ENCODE data around the gene LY6G6C. TPM values are rescaled to one million over a fixed set of nuclear protein-coding genes. Genes with fewer than 3 reads are reported as not detected.
A peak's percentile ranks its signal among the peaks of the same experiment; 100 is the strongest.

LY6G6C gene
- total RNA-seq, 1 donor from 2014 or later, result not detected

DNA sequence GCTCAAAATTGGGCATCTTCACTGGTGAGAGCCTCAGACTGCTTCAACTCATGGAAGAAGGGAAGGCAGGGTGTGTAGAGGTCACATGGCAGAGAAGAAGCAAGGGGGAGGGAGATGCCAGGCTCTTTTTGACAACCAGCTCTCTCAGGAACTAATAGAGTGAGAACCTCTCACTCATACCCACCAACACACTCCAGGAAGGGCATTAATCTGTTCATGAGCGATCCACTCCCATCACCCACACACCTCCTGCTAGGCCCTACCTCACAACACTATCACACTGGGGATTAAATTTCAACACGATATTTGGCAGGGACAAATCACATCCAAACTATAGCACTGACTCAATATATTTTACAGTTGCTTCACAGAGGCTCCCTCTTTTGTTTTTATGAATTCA lies 20.3 kb upstream of the LY6G6C start:
- no peak for DNase-seq (ENCODE audit: low read depth in 2 of 2)

DNA sequence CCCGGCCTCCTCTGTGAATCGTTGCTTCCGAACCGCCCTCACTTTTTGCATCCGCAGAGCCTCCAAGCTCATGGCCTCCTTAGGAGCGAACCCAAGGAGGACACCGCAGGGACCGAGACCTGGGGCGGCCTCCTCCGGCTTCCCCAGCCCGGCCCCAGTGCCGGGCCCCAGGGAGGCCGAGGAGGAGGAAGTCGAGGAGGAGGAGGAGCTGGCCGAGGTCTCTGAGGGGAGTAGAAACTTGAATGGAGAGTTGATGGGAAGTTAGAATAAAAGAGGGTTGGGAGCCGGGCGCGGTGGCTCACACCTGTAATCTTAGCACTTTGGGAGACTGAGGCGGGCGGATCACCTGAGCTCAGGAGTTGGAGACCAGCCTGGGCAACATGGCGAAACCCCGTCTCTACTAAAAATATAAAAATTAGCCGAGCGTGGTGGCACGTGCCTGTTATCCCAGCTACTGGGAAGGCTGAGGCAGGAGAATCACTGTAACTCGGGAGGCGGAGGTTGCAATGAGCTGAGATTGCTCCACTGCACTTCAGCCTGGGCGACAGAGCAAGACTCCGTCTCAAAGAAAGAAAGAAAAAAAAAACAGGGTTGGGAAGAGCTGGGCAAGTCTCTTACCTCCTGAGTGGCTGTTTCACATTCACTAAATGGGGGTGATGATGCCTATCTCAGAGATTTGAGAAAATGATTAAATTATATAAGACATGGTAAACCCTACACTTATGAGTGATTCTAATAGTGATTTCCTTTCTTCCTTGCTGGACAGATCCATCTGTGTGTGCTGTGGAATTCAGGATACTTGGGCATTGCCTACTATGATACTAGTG lies 19.1 kb upstream of the LY6G6C start:
- peak in 1 of 2 donors; percentile 41 for DNase-seq (ENCODE audit: low read depth in 2 of 2)

DNA sequence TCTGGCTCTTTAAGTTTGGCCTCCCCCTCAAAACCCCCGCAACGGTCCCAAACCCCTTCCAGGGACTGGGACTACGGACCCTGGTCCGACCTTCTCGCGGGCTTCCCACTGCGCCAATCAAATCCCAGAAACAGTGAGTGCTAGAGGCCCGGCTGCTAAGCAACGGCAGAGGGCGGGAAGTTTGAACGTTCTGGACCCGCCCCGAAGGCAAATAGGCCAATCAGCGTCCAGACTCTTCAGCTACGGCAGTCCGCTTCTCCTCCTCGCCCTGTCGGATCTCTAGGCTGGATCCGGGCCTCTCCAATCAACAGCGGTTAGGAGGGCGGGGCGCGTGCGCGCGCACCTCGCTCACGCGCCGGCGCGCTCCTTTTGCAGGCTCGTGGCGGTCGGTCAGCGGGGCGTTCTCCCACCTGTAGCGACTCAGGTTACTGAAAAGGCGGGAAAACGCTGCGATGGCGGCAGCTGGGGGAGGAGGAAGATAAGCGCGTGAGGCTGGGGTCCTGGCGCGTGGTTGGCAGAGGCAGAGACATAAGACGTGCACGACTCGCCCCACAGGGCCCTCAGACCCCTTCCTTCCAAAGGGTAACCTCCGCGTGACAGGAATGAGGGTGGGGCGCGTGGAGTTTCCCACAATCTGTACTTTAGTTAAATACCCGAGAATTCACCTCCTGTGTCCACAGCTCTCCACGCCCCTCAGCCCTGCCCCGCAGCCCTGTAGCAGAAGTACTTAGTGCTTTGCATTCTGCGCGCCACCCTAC lies 18.3 kb upstream of the LY6G6C start, which contains the start of gene MSH5:
Gene MSH5, plus strand, starts transcription at position 367 of the 758 bp plus-strand sequence. CDS start 462 bp downstream, outside the sequence.
- peak; percentile 99 for DNase-seq (ENCODE audit: low read depth in 2 of 2)

DNA sequence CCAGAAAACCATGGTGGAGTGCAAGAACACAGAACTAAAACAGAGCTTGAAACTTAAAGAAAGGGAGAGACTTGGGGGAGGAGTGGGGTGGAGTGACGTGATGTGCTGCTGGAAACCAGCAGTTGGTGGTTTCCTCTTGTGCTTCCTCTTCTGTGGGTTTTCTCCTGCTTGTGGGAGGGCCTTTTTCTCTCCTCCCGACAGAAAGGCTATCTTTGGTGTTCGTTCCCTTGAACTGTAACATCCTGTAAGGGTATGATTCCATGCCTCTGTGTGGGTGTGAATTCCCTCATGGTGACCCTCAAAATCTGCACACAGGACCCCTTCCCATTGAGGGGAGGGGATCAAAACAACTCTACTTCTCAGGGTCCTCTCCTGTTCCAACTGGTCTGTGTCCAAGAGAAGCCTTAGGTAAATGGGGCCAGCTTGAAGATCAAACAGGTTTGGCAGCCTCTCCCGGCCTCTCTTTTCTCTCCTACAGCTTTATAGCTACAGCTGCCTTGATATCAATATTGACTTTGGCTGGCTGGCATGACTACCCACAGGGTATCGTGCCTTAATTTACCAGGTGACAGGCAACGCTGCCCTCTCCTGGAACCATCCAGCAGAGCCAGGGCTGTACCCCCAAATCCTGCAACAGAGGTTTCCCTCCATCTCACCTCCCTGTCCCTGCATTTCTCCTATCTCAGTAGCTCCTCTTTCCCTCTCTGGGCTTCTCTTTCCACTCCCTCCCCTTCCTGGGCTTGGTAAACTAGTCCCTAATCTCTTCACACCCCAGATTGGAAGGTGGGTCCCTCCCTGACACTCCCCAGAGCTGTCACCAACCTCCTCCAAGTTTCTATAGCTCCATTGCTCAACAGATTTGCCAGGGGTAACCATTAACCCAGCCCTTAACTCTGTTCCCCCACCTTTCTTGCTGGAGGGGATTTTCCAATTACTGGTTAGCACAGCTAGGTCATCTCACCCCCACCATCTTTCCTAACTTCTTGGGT lies 16.7 kb upstream of the LY6G6C start:
- peak; percentile 80 to 93 for DNase-seq (ENCODE audit: low read depth in 2 of 2)

DNA sequence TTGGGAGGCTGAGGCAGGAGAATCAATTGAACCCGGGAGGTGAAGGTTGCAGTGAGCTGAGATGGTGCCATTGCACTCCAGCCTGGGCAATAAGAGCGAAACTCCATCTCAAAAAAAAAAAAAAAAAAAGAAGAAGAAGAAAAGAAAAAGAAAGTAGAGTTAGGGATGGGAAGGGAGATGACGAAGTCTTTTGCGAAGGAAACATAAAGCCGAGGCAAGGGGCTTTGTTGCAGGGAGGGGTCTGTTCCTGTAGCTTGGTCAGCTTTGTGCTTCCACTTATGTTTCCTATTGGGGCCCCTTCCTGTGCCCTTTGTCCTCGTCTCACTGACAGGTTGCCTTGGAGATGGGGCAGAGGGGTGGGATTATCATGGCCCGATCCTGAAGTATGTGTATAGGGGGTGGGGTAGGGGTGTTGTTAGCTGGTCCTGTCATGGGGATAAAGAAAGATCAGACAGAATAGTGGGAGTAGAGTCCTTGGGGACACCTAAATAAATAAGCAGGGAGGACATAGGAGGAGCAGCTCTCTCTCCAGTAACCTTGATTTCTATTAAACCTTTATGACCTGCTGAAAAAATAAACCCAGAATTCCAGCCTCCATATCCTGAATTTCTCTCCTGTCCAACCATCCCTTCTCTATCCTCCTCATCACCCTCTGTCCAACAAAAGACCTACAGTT lies 15.9 kb upstream of the LY6G6C start:
- DNase-seq (ENCODE audit: low read depth in 2 of 2), result peak; percentile 46 to 75

DNA sequence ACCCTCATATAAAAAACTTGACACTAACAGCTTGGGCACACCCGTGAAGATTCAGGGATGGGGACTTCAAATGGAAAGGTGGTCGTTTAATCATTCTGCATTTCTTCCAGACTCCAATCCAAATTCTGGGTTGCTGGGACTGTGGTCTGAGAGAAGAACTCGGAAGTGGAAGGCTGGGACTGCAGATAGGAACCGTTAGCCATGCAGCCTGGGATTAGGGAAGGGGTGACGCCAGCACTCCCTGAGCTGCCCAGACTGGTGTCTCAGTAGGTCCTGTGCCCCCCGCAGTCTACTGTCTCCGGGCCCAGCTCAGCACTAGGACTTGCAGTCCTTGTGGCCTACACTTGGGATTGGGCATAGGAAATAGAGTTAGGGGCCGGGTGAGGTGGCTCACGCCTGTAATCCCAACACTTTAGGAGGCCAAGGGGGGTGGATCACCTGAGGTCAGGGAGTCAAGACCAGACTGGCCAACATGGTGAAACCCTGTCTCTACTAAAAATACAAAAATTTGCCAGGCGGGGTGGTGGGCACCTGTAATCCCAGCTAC lies 15.3 kb upstream of the LY6G6C start:
- no peak for DNase-seq (ENCODE audit: low read depth in 2 of 2)

DNA sequence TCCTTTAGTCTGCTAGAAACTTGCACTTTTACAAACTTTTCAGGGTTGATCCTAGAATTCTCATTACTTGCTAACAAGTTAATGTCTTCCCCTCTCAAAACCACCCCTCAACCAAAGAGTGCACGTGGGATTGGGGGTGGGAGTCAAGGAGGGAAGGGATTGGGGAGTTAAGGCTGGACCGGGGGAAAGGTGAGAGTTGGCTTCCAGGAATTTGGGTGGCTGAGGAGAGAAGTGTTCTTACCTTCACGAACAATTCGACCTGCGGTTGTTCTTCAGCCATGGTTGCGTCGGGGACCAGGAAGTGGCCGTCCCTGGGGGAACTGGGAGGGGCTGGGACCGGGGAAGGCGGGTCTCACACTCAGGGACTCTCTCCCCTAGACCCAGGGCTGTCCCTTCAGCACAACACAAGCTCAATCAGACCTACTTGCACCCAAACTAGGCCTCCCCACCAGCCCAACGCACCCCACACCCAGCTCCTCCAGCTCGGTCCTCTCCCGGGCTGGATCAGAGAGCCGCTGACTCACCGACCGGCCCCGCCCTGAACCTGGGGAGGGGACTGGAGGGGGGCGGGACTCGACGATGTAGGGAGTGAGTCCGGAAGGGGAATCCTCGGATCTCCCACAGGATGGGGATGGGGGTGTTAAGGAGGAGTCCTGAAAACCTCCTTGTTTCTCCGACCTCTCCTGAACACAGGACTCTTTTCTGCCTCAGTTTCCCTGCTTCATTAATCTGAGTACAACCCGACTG lies 14.6 kb upstream of the LY6G6C start, which contains the start of gene CLIC1:
Gene CLIC1, minus strand, starts transcription at position 510 of the 747 bp plus-strand sequence. Its CDS starts 230 bp downstream, at position 280.
- peak; percentile 78 to 82 for DNase-seq (ENCODE audit: low read depth in 2 of 2)

DNA sequence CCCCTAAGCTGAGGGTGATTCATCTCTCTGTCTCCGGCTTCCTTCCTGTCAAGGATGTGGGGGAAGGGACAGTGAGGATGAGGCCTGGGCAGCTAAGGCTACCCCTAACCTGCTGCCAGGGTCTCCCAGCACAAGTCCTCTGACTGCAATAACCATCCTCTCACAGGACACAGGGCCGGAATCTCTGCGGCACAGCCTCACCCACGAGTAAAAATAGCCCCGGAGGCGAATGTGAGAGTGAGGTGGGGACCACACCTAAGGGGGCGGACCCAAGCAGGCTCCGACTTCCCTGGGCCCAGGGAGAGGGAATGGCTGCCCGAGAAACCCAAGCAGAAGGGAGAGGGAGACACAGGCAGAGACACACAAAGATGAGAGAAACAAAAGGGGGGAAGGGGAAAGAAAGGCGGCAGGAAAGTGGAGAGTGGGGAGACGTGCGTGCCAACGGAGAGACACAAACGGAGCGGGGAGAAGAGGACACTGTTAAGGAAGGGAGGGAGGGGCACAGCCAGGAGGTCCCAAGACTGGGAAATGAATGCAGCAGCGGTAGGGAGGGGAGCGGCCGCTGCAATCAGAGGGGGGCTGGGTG lies 13.4 kb upstream of the LY6G6C start:
- DNase-seq (ENCODE audit: low read depth in 2 of 2), result peak in 1 of 2 donors; percentile 87

DNA sequence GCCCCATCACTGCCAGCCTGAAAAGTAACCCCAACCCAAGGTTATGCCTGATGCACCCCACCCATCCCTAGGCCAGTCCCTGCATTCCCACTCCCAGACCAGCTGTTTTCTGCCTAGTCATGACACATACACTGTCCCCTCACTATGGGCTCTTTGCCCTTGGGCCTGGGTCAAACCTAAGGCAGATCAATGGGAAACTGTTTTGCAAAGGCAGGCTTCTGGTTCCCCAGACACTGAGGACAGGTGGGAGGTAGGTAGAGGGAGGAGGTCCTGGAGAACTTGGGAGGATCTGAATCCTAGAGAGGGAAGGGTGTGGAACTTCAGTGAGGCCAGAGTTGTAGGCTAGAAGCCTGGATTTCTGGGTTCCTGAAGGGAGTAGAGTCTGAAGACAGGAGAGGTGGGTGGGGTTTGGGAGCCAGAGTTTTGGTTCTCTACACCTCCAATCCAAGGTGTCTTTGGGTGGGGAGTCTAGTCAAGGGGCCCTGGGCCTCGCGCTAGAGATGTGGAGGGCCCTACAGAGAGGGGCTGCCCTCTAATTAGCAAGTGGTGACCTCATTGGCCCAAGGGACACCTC lies 12.8 kb upstream of the LY6G6C start:
- no peak for DNase-seq (ENCODE audit: low read depth in 2 of 2)

DNA sequence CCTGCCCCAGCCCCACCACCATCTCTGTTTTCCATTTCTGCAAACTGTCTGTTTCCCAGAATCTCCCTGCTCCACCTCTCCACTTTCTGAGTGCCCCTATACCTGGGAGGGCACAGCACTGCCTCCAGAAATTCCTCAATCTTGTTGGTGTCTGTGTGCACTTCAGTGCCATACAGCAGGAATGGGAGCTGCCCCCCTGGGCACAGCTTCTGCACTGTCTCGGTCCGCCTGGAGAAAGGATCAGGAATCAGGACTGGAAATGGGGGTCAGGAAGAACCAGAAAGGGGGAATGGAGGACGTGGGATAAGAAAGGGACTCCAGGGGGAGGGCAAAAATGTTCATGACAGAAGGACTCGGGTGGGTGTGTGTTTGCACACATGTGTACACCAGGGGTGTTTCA lies 12.2 kb upstream of the LY6G6C start:
- no peak for DNase-seq (ENCODE audit: low read depth in 2 of 2)

DNA sequence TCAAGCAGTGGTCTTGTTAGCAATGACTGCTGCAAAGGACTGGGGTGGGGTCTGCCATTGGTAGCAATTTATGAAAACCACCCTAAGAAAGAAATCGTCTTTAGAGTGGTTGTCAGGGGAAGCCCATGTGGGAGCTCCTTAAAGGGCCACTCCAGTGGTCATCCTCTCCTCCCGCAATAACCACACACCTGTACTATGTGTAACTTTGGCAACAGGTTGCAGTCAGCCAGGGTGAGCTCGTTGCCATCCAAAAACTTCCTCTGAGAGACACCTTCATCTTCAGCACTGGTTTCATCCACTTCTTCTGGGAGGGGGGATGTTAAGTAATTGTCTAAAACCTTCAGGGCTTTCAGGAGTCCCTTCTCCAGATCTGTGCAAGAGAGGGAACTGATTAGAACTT lies 10.5 kb upstream of the LY6G6C start:
- no peak for DNase-seq (ENCODE audit: low read depth in 2 of 2)

DNA sequence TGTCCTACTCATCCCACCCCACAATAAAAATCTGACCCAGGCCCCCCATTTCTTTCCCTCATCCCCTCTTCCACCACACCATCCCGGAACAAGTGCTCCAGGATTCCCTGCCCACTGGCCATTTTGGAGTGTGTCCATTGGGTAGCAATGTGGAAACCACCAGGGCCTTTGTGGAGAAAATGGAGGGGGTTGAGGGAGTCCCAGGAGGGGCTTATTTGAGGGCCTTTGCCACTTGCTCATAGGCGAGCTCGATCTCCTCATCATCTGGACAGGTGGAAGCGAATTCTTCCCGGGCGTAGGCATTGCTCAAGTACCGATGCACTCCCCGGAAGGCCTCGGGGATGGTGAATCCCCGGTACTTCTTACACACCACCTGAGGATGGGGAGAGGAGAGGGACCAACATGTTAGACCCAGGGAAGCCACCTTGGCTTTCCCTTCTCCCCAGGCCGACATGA lies 9.1 kb upstream of the LY6G6C start:
- no peak for DNase-seq (ENCODE audit: low read depth in 2 of 2)

DNA sequence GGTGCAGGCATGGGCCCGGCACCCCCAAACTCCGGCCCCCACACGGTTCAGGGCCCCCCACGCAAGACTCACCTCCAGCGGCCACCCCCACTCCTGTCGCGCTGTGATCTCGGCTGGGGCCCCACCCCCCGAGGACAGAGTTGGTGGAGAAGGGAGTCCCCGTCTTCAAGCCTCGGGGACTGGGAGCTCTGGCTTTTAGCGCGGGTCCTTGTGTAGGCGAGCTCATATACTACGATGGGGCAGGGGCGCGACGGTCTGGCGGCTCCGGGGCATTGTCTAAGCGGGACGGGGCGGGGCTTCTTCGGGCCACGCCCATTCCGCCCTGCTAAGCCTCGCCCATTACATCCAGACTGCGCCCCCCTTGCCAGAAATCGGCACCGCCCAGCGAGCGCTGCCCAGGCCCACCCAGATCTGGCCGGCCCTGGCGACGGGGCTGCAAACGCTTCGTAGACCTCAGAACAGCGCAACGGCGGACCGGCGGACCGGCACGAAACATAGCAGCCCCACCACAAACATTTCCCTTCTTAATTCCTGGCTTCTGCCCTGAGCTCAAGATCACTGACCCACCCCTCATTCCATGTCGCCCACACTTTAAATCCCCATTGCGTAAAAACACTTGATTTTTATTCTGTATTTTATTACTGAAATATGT lies 8.6 kb upstream of the LY6G6C start:
- peak; percentile 91 to 97 for DNase-seq (ENCODE audit: low read depth in 2 of 2)

DNA sequence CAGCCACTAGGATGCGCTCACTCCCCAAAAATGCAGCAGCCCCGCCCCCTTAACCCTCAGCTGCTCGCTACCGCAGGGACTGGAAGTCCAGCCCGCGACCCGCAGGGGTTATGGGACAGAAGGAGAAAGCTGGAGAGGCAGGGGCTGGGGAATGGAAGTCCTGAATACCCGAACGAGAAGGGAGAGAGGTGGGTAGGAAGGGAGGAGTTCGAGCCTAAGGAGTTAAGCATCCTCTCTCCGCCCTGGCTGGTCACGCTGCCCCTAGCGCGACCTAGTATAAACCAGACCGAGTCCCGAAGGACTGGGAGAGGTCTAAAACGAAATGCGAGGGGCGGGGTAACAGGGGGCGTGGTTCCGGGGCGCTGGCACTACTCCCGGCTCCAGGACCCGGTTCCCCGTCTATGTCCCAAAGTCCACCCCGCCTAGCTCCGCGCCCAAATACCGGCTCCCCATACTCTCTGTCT lies 8.0 kb upstream of the LY6G6C start:
- DNase-seq (ENCODE audit: low read depth in 2 of 2), result peak; percentile 90 to 93

DNA sequence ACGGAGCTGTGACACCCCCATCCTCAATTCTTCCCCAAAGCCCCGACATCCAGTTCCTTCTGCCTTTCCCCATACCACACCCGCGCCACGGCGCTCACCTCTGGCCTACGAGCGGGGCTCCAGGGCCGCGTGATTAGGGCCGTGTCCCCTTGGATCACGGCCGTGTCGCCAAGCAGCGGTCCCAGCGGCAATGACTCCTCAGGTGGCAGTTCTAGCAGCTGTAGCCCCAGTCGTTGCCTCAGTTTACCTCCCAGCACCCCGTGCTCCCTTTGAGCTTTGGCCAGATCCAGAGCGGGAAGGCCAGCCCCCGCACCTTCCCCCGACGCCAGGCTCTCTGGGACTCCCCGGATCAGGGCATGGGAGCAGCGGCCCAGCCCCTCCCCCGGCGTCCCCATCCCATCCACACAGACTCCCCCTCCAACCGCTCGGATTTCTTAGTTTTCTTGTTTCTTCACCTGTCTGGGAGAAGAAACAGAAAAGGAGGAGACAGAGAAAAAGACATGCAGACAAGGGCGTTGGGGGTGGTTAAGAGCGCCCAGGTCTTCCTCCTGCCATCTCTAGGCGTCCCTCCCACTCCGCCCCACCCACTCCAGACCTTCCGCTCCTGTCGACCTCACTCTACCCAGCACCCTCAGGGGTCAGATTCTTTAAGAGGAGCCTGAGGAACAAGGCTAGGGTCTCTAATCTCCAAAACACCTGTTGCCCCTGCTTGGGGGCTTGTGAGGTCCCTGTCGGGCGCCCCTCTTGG lies 7.4 kb upstream of the LY6G6C start, which contains the start of gene DDAH2:
Gene DDAH2, minus strand, starts transcription at position 533 of the 748 bp plus-strand sequence. Its CDS starts 138 bp downstream, at position 395.
- no peak for DNase-seq (ENCODE audit: low read depth in 2 of 2)

DNA sequence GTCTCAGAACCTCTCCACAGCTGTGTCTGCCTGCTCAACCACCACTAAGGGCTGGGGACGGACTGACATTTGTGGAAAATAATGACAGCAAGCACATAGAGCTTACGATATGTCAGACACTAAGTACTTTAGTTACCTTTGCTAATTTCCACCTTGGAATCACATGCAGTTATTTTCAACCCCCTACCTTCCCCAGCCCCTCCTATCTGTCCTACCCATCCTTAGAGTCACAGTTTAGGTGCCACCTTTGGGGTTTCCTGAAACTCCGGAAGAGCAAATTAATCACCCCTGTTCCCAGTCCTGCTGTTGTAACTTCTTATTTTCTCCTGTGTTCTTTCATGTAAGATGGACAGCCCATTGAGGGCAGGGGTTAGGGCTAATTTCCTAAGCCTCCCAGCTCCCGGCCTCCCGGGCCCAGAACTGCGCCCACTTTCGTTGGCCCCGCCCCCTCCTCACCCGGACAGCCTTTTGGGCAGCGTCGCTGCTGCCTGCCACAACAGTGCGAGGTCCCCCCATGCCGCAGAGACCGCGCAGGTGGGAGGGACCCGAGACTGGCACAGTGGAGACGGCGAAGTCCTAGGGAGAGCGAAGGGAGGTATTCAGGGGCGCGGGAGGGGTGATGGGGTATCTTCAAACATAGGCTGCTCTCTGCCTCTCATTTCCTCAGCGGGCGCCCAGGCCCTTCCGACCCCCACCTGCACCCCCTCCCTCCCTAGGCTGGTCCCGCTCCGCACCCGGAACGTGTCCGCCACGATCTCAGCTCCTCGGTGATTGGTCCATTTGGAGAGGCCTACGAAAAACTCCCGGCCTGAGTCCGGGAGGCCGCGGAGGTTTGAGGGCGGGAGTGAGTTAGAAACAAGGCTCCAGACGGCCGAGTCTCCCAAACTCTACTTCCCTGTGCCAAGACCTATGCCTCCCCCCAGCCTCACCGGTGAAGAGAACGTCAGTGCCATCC lies 6.4 kb upstream of the LY6G6C start:
- no peak for DNase-seq (ENCODE audit: low read depth in 2 of 2)
